Measurements from ENCODE around the gene GBGT1.

Gene GBGT1

DNA sequence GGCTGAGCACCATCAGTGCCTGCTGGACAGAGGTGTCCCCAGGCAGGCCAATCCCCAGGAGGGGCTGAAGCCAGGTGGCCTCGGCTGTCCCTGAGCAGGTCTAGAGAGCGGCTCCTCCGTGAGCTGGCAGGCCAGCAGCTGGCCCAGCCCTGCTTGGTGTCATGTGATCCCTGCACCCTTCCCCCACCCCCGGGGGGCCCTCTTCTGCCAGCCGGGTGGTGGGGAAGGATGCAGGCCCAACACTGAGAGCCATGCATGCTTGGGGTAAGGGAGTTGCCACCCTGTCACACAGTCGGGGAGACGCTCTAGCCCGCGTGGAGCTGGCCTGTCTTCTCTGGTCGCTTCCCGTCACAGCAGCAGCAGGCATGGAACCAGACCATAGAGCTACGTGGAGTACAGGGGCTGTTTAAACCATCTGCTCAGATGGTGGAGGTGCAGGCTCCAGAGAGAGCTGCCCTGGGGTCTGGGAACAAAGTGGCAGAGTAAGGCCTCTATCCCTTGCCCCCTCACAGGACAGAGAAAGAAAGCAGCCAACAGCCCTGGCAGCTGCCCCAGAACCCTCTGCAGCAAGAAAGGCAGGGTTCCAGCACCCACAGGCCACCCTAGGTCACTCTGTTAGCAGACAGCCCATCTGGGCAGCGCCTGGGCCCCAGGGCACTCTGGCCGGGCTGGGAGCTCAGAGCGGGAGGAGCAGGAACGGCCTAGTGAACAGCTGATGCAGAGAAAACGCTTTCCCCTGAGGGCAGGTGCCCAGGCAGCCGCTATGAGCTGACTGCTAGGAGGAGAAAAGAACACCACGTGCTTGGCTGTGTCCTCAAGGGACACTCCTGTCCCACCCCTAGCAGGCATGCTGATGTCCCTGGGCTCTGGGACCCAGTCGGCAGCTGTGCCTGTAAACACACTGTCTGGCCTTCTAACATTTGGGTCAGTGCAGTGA lies 49.5 kb downstream of the GBGT1 start:
- DNase-seq (ENCODE audit: low read depth in 3 of 3): no peak

GRCh38 chr9:133113163-133113948 lies 50.4 kb downstream of the GBGT1 start:
- DNase-seq (ENCODE audit: low read depth in 3 of 3): no peak

DNA sequence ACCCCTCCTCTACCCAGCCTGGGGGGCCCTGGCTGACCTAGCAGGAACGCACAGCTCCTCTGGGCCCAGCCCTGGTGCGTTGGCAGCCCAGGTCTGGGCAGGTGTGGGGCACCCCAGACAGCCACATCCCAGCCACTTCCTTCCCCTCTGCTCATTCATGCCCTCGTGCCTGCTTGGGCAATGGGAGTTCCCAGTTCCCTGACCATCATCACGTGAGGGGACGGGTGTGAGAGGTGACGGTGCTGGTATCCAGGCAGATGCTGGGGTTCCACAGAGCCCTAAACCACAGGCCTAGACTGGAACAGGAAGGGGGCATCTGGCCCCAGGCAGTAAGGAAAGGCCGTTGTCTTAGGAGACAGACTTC lies 51.1 kb downstream of the GBGT1 start:
- no peak for DNase-seq (ENCODE audit: low read depth in 3 of 3)

- no peak for DNase-seq (ENCODE audit: low read depth in 3 of 3)
Observed at GRCh38 chr9:133111808-133112662, 51.7 kb downstream of the GBGT1 start.

DNA sequence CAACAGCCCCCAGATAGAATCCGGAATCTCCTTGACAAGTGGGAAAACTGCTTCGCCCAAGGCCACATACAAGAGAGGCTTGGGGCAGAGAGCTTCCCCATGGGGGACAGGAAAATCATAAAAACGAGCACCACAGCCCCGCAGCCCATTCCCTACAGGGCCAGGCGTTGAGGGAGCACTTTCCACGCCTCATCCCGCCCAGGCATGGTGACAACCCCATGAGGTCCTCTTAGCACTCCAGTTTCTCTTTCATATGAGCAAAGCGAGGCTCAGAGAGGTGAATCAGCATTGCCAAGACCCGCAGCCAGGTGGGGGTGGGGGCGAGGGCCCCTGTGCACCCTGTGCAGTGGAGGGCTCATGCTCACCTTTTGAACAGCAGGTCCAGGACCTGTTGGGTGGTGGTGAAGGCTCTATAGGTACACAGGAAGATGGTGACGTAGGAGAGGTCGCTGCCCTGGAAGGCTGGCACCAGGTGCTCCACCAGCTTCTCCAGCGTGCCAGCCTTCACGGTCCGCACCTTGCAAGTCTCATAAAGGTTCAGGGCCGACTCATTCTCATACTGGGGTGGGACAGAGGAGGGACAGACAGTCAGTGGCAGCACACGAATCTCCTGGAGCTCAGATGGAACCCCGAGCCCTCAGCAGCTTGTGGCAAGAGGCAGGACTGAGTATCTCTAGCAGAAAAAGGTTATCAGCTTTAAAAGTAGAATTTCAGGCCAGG lies 53.6 kb downstream of the GBGT1 start:
- DNase-seq (ENCODE audit: low read depth in 3 of 3): no peak

- no peak for DNase-seq (ENCODE audit: low read depth in 3 of 3)
Observed at GRCh38 chr9:133108794-133109641, 54.7 kb downstream of the GBGT1 start.

DNA sequence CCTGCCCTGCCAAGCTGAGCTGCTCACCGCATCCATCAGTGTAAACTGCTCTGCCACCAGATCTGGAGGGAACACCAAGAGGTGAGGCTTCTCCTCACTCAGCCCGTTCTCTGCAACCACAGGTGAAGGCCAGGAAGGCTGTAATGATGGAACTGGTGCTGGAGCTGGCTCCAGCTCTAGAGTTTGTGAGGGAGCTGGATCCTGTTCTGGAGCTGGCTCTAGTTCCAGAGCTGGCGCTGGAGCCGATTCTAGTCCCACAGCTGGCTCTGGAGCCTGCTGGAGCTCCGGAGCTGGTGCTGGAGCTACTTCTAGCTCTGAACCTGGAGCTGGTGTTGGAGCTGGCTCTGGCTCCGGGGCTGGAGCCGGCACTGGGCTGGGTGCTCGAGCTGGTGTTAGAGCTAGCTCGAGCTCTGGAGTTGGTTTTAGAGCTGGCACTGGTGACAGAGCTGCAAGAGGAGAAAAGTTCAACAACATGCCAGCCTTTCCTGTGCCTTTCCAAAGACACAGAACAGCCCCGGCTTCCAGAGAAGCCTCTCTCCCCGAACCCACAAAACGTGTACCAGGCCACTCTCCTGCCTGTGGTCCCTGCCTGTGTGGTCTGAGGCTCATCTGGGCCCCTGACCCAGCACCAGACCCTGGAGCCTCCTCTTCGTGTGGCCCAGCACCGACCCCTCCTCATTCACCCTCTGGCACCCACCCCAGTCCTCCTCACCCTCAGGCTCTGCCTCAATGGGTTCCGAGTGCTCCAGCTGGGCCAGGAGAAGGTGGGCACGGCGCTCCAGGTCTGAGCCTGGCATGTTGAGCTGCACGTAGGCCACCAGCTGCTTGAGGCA lies 55.5 kb downstream of the GBGT1 start:
- no peak for DNase-seq (ENCODE audit: low read depth in 3 of 3)

GRCh38 chr9:133107245-133107722 lies 56.4 kb downstream of the GBGT1 start:
- no peak for DNase-seq (ENCODE audit: low read depth in 3 of 3)

DNA sequence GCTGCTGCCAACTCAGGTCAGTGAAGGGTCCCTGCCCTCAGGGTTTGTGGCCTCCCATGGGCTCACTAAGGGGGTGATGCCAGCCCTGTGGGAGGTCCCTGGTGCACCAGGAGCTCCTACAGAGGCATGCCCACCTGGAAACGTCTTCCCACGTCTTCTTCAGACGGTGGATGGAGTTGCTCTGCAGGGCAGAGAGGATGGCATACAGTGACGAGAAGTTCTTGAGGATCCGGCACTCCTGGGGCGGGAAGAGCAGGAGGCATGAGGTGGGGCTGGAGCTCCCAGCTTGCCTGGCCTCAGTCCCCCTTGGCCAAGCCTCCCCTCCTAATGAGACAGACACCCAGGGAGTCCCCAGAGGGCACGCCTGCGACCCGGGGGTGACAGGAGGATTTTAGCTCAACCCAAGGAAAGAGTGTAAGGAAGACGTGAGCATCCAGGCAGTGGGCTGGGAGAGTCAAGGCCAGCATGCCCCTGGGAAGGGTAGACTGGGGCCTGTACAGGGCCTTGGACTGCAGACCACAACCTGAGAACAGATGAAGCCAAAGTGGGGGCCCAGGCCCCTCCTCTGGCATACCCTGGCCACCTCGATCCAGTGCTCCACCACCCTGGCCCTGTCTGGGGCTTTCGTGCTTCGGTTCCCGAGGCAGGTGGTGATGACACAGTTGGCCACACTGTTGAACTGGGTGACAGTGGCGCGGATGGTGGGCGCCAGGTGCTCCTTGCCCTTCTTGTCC lies 57.0 kb downstream of the GBGT1 start:
- no peak for DNase-seq (ENCODE audit: low read depth in 3 of 3)

DNA sequence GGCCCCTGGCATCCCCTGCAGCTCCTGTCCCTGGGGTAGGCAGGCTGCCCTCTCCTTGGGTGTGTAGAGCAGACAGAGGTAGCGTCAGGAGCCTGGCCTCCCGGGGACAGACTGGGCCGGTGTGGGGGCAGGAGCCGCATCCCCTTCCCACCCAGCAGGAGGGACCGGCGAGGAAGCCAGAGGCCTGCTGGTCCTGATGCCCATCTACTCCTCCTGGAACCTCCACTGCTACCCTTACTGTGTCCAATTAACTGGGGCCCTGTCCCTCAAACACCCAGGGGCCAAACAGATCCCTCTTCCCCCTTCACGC lies 58.3 kb downstream of the GBGT1 start:
- no peak for DNase-seq (ENCODE audit: low read depth in 3 of 3)

- DNase-seq (ENCODE audit: low read depth in 3 of 3): no peak
Observed at GRCh38 chr9:133104718-133105460, 58.8 kb downstream of the GBGT1 start.

DNA sequence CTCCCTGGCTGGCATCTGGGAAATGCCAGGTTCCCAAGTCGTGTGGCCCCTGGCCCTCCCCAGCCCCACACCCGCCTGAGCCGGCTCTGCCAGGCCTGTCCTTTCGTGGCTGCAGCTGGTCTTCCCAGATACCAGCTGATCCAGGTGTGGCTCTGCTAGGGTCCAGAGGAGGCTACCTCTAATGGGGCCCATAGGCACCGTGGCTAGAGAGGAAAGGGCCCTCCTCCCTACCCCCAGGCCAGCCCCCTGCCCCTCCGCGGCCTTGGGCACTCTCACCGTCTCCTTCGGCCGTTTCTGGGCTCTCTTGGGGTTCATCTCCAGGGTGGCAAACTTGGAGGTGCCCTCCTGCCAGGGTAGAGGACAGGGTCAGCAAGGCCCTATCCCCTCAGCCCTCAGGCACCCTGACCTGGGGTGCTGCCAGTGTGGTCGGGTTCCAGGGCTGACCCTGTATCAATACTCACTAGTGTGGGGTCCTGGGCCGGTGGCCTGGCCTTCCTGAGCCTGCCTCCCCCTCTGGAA lies 59.7 kb downstream of the GBGT1 start:
- no peak for DNase-seq (ENCODE audit: low read depth in 3 of 3)

GRCh38 chr9:133103183-133103986 lies 60.3 kb downstream of the GBGT1 start:
- DNase-seq (ENCODE audit: low read depth in 3 of 3): no peak
